Transverse colon (tissue), 4 donors: ENCODE measurements around the gene EHBP1.

Experiments
- EP300 ChIP-seq: sonication (generic); formaldehyde crosslinking; IDR thresholded peaks from one replicate; pipeline ENCODE4 v1.6.1; 2017; ENCODE audit warnings: antibody characterized with exemption, low read depth
- POLR2A ChIP-seq: fragments of 450-650 bp; IDR thresholded peaks from one replicate; pipeline ENCODE4 v1.6.1; 2016; ENCODE audit warnings: antibody characterized with exemption, mild to moderate bottlenecking, moderate library complexity
- POLR2AphosphoS5 ChIP-seq, 3 donors: sonication (generic); formaldehyde crosslinking; IDR thresholded peaks; one replicate each; pipeline ENCODE4 v1.6.1; 2016; ENCODE audit warnings: antibody characterized with exemption in 3 of 3
- TF ChIP-seq, protein P1 (sequence below), 5 experiments: fragments of 200-600 bp in 3 of 5; fragments of 450-650 bp in 2 of 5; sonication (generic) in 3 of 5; IDR thresholded peaks; 1 replicate in 2 of 5; 2 replicates in 3 of 5; pipeline ENCODE4 v1.5.1; 2016 to 2017; ENCODE audit warnings: antibody characterized with exemption in 5 of 5, inconsistent platforms in 3 of 5, mild to moderate bottlenecking in 2 of 5, moderate library complexity in 1 of 5

DNA sequence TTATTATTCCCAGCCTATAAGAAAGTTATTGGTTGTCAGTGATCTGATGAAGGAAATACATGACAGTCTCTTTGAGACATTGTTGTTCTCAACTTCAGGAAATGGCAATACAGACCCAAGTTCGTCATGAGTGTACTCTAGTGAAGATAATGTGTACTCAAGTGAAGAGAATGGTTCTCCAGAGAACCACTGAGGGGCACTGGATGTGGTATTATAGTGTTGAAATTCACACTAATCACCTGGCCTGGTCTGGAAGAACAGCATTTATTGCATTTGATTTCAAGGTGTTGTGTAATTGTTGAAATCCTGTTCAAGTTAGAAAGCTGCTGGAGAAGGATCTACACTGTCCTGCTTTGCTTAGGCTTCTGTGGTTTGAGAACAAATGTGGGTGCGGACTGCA lies 321.7 kb downstream of the EHBP1 start:
- TF ChIP-seq, protein P1, sequence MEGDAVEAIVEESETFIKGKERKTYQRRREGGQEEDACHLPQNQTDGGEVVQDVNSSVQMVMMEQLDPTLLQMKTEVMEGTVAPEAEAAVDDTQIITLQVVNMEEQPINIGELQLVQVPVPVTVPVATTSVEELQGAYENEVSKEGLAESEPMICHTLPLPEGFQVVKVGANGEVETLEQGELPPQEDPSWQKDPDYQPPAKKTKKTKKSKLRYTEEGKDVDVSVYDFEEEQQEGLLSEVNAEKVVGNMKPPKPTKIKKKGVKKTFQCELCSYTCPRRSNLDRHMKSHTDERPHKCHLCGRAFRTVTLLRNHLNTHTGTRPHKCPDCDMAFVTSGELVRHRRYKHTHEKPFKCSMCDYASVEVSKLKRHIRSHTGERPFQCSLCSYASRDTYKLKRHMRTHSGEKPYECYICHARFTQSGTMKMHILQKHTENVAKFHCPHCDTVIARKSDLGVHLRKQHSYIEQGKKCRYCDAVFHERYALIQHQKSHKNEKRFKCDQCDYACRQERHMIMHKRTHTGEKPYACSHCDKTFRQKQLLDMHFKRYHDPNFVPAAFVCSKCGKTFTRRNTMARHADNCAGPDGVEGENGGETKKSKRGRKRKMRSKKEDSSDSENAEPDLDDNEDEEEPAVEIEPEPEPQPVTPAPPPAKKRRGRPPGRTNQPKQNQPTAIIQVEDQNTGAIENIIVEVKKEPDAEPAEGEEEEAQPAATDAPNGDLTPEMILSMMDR (IDR thresholded peaks at IDR 0.05) = no peak
- TF ChIP-seq POLR2A (no peak), EP300 (no peak), POLR2AphosphoS5 (IDR thresholded peaks at IDR 0.05) (no peak)
